Measurements from ENCODE around the gene MEIOB. TPM values are rescaled to one million over a fixed set of nuclear protein-coding genes. Genes with fewer than 3 reads are reported as not detected.

Gene MEIOB
- total and polyA plus RNA-seq, 4 donors, result 0.21 to 0.28 TPM; not detected in 2

- H3K27me3 ChIP-seq (ENCODE audit: control insufficient read depth in 3 of 3, insufficient read depth in 3 of 3, low read length in 2 of 3), result no peaks in the 10 kb centered on the region
- 97 to 99% methylated on average over 9 of the region's 9 CpGs for WGBS, 2 donors
- no peak overlapping the region for H3K4me3 ChIP-seq
- no peak for TF ChIP-seq CTCF (IDR thresholded peaks at IDR 0.05; ENCODE audit: control extremely low read depth, extremely low read depth)
- ATAC-seq (ENCODE audit: insufficient read depth, low FRiP score) (no peak), DNase-seq (no peak)
- H3K36me3 ChIP-seq (ENCODE audit: control insufficient read depth in 4 of 4, insufficient read depth in 4 of 4, low read length in 4 of 4), result peaks cover 0 to 53% (median 8%) of the 10 kb centered on the region in 4 donors
- no peak overlapping the region for H3K9ac ChIP-seq (ENCODE audit: insufficient read depth in 1 of 2, low read length in 2 of 2)
- H3K9me3 ChIP-seq (ENCODE audit: control insufficient read depth in 4 of 4, insufficient read depth in 3 of 4, low read length in 3 of 4), result no peaks in the 10 kb centered on the region
- H3K27ac ChIP-seq (ENCODE audit: low read depth in 1 of 2, low read length in 1 of 2), result no peak overlapping the region
- H3K4me1 ChIP-seq (ENCODE audit: control insufficient read depth in 5 of 5, insufficient read depth in 5 of 5, low read length in 5 of 5), result peaks cover 0 to 13% (median 0%) of the 10 kb centered on the region in 5 donors
Observed at GRCh38 chr16:1817276-1817589, 54.7 kb downstream of the MEIOB start.

GRCh38 chr16:1816396-1817275, 55.3 kb downstream of the MEIOB start:
- DNase-seq (no peak), ATAC-seq (ENCODE audit: insufficient read depth, low FRiP score) (no peak)
- H3K9ac ChIP-seq (ENCODE audit: insufficient read depth in 1 of 2, low read length in 2 of 2), result no peak overlapping the region
- no peaks in the 10 kb centered on the region for H3K9me3 ChIP-seq (ENCODE audit: control insufficient read depth in 4 of 4, insufficient read depth in 3 of 4, low read length in 3 of 4)
- WGBS, 2 donors, result 95 to 97% methylated on average over 39 to 40 of the region's 40 CpGs
- H3K4me1 ChIP-seq (ENCODE audit: control insufficient read depth in 5 of 5, insufficient read depth in 5 of 5, low read length in 5 of 5), result peaks cover 0 to 13% (median 0%) of the 10 kb centered on the region in 5 donors
- H3K27me3 ChIP-seq (ENCODE audit: control insufficient read depth in 3 of 3, insufficient read depth in 3 of 3, low read length in 2 of 3), result no peaks in the 10 kb centered on the region
- H3K27ac ChIP-seq (ENCODE audit: low read depth in 1 of 2, low read length in 1 of 2), result no peak overlapping the region
- peaks cover 0 to 49% (median 8%) of the 10 kb centered on the region in 4 donors for H3K36me3 ChIP-seq (ENCODE audit: control insufficient read depth in 4 of 4, insufficient read depth in 4 of 4, low read length in 4 of 4)
- no peak for TF ChIP-seq CTCF (IDR thresholded peaks at IDR 0.05; ENCODE audit: control extremely low read depth, extremely low read depth)
- no peak overlapping the region for H3K4me3 ChIP-seq

GRCh38 chr16:1815461-1815860, 56.5 kb downstream of the MEIOB start:
- Histone ChIP-seq H3K27ac (ENCODE audit: low read depth in 1 of 2, low read length in 1 of 2) (no peak overlapping the region), H3K4me3 (no peak overlapping the region), H3K27me3 (ENCODE audit: control insufficient read depth in 3 of 3, insufficient read depth in 3 of 3, low read length in 2 of 3) (no peaks in the 10 kb centered on the region), H3K9ac (ENCODE audit: insufficient read depth in 1 of 2, low read length in 2 of 2) (no peak overlapping the region), H3K36me3 (ENCODE audit: control insufficient read depth in 4 of 4, insufficient read depth in 4 of 4, low read length in 4 of 4) (peaks cover 0 to 44% (median 5%) of the 10 kb centered on the region in 4 donors), H3K9me3 (ENCODE audit: control insufficient read depth in 4 of 4, insufficient read depth in 3 of 4, low read length in 3 of 4) (no peaks in the 10 kb centered on the region), H3K4me1 (ENCODE audit: control insufficient read depth in 5 of 5, insufficient read depth in 5 of 5, low read length in 5 of 5) (peaks cover 0 to 13% (median 0%) of the 10 kb centered on the region in 5 donors)
- no peak for TF ChIP-seq CTCF (IDR thresholded peaks at IDR 0.05; ENCODE audit: control extremely low read depth, extremely low read depth)
- ATAC-seq (ENCODE audit: insufficient read depth, low FRiP score) (no peak), DNase-seq (no peak)
- WGBS, 2 donors, result 91 to 92% methylated on average over 11 of the region's 11 CpGs

All from lung (tissue), 12 donors.